DND-41 (cell line): ENCODE results near the gene DGKA.

Experiments used
- CTCF ChIP-seq: IDR thresholded peaks from 2 replicates; pipeline ENCODE4 v1.5.1; 2012; ENCODE audit warnings: borderline replicate concordance, low read length, moderate library complexity, mild to moderate bottlenecking; ENCODE audit not compliant: poor library complexity, severe bottlenecking; ENCODE audit errors: extremely low read depth
- EZH2 ChIP-seq: IDR thresholded peaks from 3 replicates; pipeline ENCODE4 v1.6.1; 2012; ENCODE audit warnings: borderline replicate concordance, low read depth, mild to moderate bottlenecking, moderate library complexity, low read length, inconsistent platforms; ENCODE audit not compliant: severe bottlenecking

GRCh38 chr12:55935738-55936151 is 4.8 kb downstream of the DGKA start:
- TF ChIP-seq EZH2 (no peak), CTCF (no peak)
